Caco-2 (cell line): ENCODE measurements around the gene SELENOS. TPM values are rescaled to one million over a fixed set of nuclear protein-coding genes. Genes with fewer than 3 reads are reported as not detected.

Experiments used
- BruUV-seq: library from RNA; stranded (reverse); fragments of 400-500 nt; replicated peaks from 2 replicates; lab custom pipeline; 2021; lab: Mats Ljungman, UMichigan
- CTCF ChIA-PET: fragments of 300-600 bp; sonication (Branson Sonifier 250); formaldehyde crosslinking; loops from one replicate; lab custom pipeline; 2022; ENCODE audit warnings: antibody characterized with exemption; lab: Charles Lee
- POLR2A ChIA-PET: fragments of 300-600 bp; sonication (Branson Sonifier 250); formaldehyde crosslinking; loops from one replicate; lab custom pipeline; 2022; ENCODE audit warnings: antibody characterized with exemption; lab: Charles Lee
- DNase-seq, 2 experiments: peaks; one replicate each; pipeline versions ENCODE4 v3.0.0 to v3.0.0-alpha.2; 2020 to 2022
- H3K27me3 ChIP-seq: replicated peaks from 2 replicates; pipeline ENCODE4 v1.6.0; 2011; ENCODE audit warnings: low read length; ENCODE audit not compliant: control insufficient read depth, insufficient read depth
- H3K36me3 ChIP-seq: 2 replicates; pipeline ENCODE4 v1.5.1; 2011; ENCODE audit warnings: low read length; ENCODE audit not compliant: control insufficient read depth, insufficient read depth
- H3K4me1 ChIP-seq: fragments of 250-450 bp; sonication (Bioruptor Pico); 2 replicates; pipeline ENCODE4 v1.5.1; 2020; ENCODE audit warnings: mild to moderate bottlenecking
- H3K4me3 ChIP-seq: 2 replicates; pipeline ENCODE4 v1.5.1; 2011; ENCODE audit warnings: low read depth, mild to moderate bottlenecking, control low read depth, low read length
- H3K9me3 ChIP-seq: fragments of 250-450 bp; sonication (Bioruptor Pico); 2 replicates; pipeline ENCODE4 v1.5.1; 2020; ENCODE audit warnings: mild to moderate bottlenecking, moderate library complexity
- H3K27ac Mint-ChIP-seq: one replicate; pipeline ENCODE4 v1.8.0; 2022; ENCODE audit warnings: mixed read lengths; ENCODE audit not compliant: unreplicated experiment
- H3K27me3 Mint-ChIP-seq: one replicate; pipeline ENCODE4 v1.8.0; 2022; ENCODE audit warnings: mixed read lengths; ENCODE audit not compliant: insufficient read depth, unreplicated experiment
- H3K36me3 Mint-ChIP-seq: one replicate; pipeline ENCODE4 v1.8.0; 2022; ENCODE audit warnings: mild to moderate bottlenecking, mixed read lengths; ENCODE audit not compliant: insufficient read depth, unreplicated experiment
- H3K4me1 Mint-ChIP-seq: one replicate; pipeline ENCODE4 v1.8.0; 2022; ENCODE audit warnings: low read depth, mixed read lengths; ENCODE audit not compliant: unreplicated experiment
- H3K4me3 Mint-ChIP-seq: one replicate; pipeline ENCODE4 v1.8.0; 2022; ENCODE audit warnings: mild to moderate bottlenecking, moderate library complexity, mixed read lengths; ENCODE audit not compliant: unreplicated experiment
- H3K9me3 Mint-ChIP-seq: one replicate; pipeline ENCODE4 v1.8.0; 2022; ENCODE audit warnings: mixed read lengths; ENCODE audit not compliant: unreplicated experiment
- intact Hi-C: fragments of 100-400 bp; cut with micrococcal nuclease; formaldehyde crosslinking; loops from one replicate; pipeline ENCODE4 v1.10.0; 2022; ENCODE audit not compliant: unreplicated experiment
- total RNA-seq: library from RNA; stranded (reverse); gene quantifications from 2 replicates; pipeline ENCODE4 v1.2.3, GENCODE V29; 2022
- TF ChIP-seq, protein P1 (sequence below), 2 experiments: fragments of 200-600 bp in 1 of 2; IDR thresholded peaks; 1 replicate in 1 of 2; 2 replicates in 1 of 2; pipeline versions ENCODE4 v1.5.1 to v1.8.0; 2011 to 2022; ENCODE audit warnings: antibody characterized with exemption in 1 of 2, control low read depth in 1 of 2, inconsistent platforms in 1 of 2, low read depth in 1 of 2, low read length in 1 of 2, mild to moderate bottlenecking in 1 of 2, moderate library complexity in 1 of 2; ENCODE audit not compliant: insufficient read depth in 1 of 2, severe bottlenecking in 1 of 2, unreplicated experiment in 1 of 2

Gene SELENOS
- total RNA-seq, 1 experiment from 2014 or later, result 71.3 TPM

DNA sequence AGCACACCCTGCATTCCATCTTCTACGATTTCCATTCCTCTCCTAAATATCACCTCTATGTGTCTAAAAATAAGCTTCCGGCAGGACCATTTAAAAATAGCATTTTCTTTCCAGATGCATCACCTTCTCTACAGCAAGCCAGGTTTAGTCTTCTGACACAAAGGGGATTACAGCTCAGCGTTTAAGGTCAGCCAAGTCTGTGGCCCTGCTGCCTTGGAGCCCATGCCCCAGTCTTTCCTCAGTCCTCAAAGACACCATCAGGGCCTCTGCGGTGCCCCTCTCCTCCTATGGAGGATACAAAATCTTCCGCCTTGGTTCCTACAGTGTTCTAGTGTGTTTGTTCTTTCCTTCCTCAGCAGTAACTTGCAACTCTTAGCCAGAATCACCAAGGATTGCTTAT lies 3.8 kb downstream of the SELENOS start:
- Histone ChIP-seq H3K36me3 (peaks cover 6% of the 10 kb centered on the region), H3K4me1 (peaks cover 8% of the 10 kb centered on the region), H3K27me3 (no peaks in the 10 kb centered on the region), H3K9me3 (no peaks in the 10 kb centered on the region), H3K4me3 (no peak overlapping the region)
- no peaks in the 10 kb centered on the region for H3K27me3 Mint-ChIP-seq
- no TSS peak for BruUV-seq
- ChIA-PET POLR2A (no interaction called here), CTCF (interaction anchor here (0.5 kb wide), 1 partner anchor 382 kb away, joined by 3 read pairs; no protein-coding TSS in a partner anchor)
- no peaks in the 10 kb centered on the region for H3K9me3 Mint-ChIP-seq
- H3K4me3 Mint-ChIP-seq, result no peak overlapping the region
- H3K27ac Mint-ChIP-seq, result no peak overlapping the region
- H3K36me3 Mint-ChIP-seq, result peaks cover 65% of the 10 kb centered on the region
- H3K4me1 Mint-ChIP-seq, result no peaks in the 10 kb centered on the region
- DNase-seq, result no peak
- TF ChIP-seq, protein P1, sequence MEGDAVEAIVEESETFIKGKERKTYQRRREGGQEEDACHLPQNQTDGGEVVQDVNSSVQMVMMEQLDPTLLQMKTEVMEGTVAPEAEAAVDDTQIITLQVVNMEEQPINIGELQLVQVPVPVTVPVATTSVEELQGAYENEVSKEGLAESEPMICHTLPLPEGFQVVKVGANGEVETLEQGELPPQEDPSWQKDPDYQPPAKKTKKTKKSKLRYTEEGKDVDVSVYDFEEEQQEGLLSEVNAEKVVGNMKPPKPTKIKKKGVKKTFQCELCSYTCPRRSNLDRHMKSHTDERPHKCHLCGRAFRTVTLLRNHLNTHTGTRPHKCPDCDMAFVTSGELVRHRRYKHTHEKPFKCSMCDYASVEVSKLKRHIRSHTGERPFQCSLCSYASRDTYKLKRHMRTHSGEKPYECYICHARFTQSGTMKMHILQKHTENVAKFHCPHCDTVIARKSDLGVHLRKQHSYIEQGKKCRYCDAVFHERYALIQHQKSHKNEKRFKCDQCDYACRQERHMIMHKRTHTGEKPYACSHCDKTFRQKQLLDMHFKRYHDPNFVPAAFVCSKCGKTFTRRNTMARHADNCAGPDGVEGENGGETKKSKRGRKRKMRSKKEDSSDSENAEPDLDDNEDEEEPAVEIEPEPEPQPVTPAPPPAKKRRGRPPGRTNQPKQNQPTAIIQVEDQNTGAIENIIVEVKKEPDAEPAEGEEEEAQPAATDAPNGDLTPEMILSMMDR (IDR thresholded peaks at IDR 0.05; ENCODE audit: insufficient read depth in 1 of 2, low read depth in 1 of 2, low read length in 1 of 2, severe bottlenecking in 1 of 2, unreplicated experiment in 1 of 2), result no peak
- intact Hi-C loops, result no loop called here

DNA sequence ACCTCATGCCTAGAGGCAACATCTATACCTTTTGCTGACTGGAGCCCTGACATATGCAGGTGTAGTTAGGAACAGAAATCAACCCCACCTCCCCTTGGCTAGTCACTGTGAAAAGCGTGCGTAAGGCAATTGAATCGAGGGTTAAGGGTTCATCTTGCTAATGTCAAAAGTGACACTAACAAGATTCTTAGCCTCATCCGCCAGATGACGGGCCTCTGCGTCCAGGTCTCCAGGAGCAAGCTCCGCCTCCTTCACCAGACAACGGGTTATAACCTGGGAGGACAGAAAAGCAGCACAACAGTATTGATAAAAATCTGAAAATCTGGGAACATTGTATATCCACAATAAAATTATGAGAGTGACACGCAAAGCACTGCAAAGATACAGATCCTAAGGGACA lies 4.7 kb downstream of the SELENOS start:
- H3K27me3 Mint-ChIP-seq, result no peaks in the 10 kb centered on the region
- no peak for DNase-seq
- no peaks in the 10 kb centered on the region for H3K27me3 ChIP-seq
- peaks cover 6% of the 10 kb centered on the region for H3K36me3 ChIP-seq
- TF ChIP-seq, protein P1 (IDR thresholded peaks at IDR 0.05; ENCODE audit: insufficient read depth in 1 of 2, low read depth in 1 of 2, low read length in 1 of 2, severe bottlenecking in 1 of 2, unreplicated experiment in 1 of 2), result no peak
- no peak overlapping the region for H3K4me3 Mint-ChIP-seq
- no peak overlapping the region for H3K4me3 ChIP-seq
- H3K4me1 Mint-ChIP-seq, result no peaks in the 10 kb centered on the region
- CTCF ChIA-PET, result no interaction called here
- H3K4me1 ChIP-seq, result no peaks in the 10 kb centered on the region
- BruUV-seq, result no TSS peak
- intact Hi-C loops, result no loop called here
- H3K9me3 Mint-ChIP-seq, result no peaks in the 10 kb centered on the region
- H3K27ac Mint-ChIP-seq, result no peak overlapping the region
- POLR2A ChIA-PET, result no interaction called here
- H3K36me3 Mint-ChIP-seq, result peaks cover 56% of the 10 kb centered on the region
- no peaks in the 10 kb centered on the region for H3K9me3 ChIP-seq

DNA sequence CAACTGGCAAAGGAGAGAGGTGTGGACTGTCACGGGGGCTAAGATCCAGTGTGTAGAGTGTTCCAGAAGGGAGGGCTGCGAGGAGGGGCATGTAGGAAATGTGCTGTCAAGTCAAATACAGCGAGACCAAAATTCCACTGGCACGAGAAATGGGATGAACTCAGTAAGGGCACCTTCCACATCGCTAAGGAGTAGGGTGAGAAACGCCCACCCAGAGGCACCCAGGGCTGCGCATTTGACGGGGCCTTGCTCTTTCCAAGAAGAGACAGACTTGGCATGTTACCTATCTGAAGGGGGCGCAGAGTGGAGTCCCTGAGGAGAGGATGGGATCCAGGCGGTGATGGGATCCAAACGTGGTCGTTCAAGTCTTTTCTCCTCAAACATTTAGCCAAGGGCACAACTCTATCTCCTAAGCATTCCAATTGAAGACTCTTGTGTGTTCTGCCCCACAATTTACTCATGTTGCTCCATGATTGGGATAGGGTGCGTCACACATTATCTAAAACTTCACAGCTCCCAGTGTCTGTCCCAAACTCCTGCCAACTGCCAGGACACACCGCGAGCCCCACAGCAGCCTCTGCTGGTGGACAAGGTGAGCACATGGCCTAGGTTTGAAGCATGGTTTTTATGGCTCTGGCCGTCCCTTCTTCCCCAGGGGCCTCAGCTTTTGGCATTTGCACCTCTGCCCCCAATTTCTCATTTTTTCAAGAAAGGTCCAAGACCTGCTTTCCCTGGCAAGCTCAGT lies 7.6 kb downstream of the SELENOS start:
- Mint-ChIP-seq H3K4me1 (no peaks in the 10 kb centered on the region), H3K36me3 (peaks cover 55% of the 10 kb centered on the region), H3K4me3 (no peak overlapping the region), H3K27me3 (no peaks in the 10 kb centered on the region), H3K9me3 (no peaks in the 10 kb centered on the region), H3K27ac (peak overlapping the region; percentile 30)
- peak in 1 of 2 experiments; percentile 40 for DNase-seq
- POLR2A ChIA-PET, result no interaction called here
- Histone ChIP-seq H3K4me3 (no peak overlapping the region), H3K4me1 (no peaks in the 10 kb centered on the region), H3K36me3 (peaks cover 6% of the 10 kb centered on the region), H3K9me3 (no peaks in the 10 kb centered on the region), H3K27me3 (no peaks in the 10 kb centered on the region)
- CTCF ChIA-PET, result interaction anchor here (0.7 kb wide), 1 partner anchor 166 kb away, joined by 8 read pairs; no protein-coding TSS in a partner anchor
- intact Hi-C loops, result no loop called here
- TF ChIP-seq, protein P1 (IDR thresholded peaks at IDR 0.05; ENCODE audit: insufficient read depth in 1 of 2, low read depth in 1 of 2, low read length in 1 of 2, severe bottlenecking in 1 of 2, unreplicated experiment in 1 of 2), result peak in 1 of 2 experiments; percentile 42
- BruUV-seq, result no TSS peak
